Stimulated activated CD4-positive, alpha-beta T cell treated with anti-CD3 and anti-CD28 coated beads, Interleukin-12 subunit alpha, Interleukin-12 subunit beta, amount 100 ng/mL, for 4 hours (primary cell): Measurements from ENCODE around the gene TMEM190.

Experiments
- DNase-seq: peaks from one replicate; pipeline ENCODE4 v3.0.0-alpha.2; 2020

TMEM190 gene

DNA sequence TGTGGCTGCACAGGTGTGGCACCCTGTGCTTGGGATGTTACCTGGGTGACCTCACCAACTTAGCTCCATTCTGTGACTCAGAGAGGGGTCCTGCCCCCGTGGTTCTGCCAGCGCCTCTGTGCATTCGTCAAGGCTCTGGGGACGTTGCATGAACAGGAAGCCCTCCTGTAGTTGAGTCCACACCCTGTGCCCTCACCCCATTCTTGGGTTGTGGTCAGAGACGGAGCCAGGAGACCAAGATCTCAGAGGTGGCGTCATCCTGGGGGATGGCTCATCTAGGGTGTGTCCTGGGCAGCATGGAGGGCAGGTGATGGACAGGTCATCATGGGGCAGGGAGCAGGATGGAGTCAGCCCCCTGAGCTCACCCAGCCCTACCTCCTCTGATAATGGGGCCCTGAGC, 24.6 kb upstream of the TMEM190 start:
- no peak for DNase-seq

DNA sequence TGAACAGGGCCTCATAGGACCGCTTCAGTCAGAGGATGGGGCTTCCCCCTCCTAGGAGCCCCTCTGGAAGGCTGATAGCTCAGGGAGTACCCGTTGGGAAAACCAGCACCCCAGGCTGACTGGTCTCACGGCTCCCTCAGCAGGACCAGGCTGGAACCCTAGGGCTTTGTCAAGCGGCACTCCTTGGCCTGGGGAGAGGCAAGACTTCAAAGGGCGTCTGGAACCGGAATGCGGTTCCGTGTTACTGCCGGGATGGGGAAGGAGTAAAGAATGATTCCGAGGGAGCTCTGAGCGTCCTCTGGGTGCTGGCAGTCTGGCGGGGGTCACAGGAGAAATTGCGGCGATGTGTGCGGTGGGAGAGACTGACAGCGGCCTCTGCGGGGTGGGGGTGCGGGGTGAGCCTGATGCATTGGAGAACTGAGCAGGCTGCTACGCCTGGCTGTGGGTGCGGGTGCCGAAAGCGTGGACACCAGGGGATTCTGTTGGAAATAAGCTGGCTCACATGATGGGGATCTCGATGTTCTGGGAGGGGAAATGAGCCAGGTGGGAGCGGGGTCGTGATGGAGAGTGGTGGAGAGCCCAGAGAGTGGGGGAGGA, 24.0 kb upstream of the TMEM190 start:
- no peak for DNase-seq

DNA sequence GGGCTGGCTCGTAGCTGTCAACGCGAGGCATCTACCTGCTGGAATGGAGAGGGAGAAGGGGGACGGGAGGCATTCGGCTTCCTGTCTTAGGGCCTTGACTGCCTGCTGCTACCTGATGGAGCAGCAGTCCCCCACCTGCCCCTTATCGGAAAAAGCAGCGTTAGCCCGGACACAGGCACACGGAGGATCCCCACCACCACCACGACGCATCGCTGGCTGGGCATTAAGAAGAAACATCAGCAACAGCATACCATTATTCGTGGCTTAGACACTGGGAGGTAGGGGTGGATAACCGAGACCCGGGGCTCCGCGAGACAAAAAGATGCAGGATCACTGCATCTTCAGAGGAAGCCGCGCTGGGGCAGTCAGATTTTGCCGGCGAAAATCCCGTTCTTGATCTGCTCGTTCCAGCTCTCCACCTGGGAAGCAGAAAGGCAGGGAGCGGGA, 23.2 kb upstream of the TMEM190 start:
- DNase-seq: no peak

DNA sequence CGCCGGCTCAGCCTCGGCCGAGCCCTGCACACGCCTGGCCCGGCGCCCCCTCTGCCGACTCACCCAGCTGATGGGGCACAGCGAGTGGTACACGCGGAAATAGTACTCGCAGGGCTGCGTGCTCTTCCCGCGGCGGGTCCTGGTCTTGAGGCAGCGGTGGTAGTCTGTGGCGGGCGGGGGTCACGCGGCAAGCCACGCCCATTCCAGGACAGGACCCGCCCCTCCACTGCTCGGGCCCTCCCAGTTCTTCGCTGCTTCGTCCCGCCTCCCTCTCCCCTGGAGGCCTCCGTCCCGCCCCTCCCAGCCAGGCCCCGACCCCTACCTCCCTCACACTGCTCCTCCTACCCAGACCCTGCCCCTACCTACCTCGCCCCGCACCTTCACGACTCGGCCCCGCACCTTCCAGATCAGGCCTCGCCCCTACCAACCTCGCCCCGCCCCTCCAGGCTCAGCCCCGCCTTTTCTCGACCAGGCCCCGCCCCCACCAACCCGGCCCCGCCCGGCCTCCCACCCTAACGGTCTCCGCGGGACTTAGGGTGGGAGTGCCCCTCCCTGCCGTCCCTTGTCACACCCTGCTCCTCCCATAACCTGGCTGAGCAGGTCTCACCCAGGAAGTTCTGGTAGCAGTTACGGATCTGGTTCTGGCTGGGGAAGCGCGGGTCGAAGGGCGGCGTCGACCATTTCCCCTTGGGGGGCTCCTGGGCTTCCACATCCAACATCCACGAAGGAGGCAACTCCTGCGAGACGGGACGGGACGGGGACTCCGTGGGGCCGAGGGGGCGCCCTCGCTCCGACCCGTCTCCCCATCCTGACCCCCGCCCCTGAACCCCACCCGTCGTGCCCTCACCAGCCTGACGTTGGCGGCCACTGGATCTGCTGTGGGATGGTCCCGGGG, 22.6 kb upstream of the TMEM190 start:
- peak; percentile 59 for DNase-seq

DNA sequence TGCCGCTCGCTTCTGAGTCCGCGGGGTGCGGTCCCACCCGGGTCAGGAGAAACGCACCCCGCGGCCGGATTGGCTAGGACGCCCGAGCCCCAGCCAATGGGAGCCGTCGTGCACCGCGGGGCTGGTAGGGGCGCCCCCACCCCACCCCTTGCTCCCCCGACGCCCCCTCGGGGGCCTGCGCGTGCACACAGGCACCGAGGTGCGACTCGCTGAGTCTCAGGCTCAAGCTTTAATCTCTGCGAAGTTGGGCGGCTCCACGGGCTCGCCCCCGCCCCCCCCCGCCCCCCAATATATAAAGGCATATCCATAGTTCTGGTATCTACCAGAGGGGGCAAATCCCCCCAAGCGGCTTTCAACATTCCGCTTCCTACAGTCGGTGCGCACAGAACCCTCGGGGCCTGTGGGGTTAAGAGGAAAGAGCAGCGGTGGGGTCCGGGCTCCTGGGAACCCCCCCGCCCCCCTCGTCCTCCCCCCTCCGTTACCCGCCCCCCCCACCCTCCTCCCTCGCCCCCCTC, 21.9 kb upstream of the TMEM190 start, which contains the start of gene COX6B2:
Gene COX6B2, minus strand, starts transcription at position 22 of the 515 bp plus-strand sequence. CDS start 198 bp downstream, outside the sequence.
- DNase-seq: no peak

DNA sequence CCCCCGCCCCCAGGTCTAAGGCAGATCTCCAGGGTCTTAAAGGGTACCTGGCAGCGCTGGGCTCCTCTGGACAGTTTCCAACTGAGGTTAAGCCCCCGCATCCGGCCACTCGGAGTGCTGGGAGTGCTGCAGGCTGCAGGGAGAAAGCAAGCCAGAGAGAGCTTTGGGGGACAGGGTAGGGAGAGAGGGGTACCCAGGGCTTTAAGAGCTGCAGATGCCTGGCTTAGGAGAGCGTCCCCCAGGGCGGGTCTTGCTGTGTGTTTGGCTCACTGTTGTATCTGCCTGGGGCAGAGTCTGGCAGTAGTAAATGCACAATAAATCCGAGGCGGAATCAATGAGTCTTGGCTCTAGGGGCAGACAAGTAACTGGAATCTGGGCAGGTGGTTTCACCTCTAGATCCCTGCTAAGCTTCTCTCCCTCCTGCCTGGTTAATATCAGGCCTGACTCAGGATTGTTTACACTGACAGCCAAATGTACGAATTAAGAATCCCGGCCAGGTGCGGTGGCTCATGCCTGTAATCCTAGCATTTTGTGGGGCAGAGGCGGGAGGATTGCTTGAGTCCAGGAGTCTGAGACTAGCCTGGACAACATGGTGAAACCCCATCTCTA, 21.3 kb upstream of the TMEM190 start:
- no peak for DNase-seq

DNA sequence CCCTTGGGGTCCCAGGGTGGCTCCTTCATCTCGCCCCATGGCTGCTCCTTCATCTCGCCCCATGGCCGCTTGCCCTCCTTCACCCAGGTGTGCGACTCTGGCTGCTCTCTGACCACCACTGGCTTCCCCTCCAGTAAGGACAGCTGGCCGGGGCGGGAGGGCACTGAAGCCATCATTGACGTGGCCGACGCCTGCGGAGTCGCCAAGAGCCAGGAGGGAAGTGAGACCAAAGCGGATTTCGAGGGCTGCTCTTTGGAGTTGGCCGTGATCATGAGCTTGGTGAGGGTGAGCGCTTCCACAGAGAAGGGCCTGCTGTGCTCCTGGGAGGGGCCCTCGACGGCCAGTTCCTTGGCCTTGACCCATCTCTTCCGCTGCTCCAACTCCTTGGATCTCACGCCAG, 18.1 kb upstream of the TMEM190 start:
- no peak for DNase-seq

DNA sequence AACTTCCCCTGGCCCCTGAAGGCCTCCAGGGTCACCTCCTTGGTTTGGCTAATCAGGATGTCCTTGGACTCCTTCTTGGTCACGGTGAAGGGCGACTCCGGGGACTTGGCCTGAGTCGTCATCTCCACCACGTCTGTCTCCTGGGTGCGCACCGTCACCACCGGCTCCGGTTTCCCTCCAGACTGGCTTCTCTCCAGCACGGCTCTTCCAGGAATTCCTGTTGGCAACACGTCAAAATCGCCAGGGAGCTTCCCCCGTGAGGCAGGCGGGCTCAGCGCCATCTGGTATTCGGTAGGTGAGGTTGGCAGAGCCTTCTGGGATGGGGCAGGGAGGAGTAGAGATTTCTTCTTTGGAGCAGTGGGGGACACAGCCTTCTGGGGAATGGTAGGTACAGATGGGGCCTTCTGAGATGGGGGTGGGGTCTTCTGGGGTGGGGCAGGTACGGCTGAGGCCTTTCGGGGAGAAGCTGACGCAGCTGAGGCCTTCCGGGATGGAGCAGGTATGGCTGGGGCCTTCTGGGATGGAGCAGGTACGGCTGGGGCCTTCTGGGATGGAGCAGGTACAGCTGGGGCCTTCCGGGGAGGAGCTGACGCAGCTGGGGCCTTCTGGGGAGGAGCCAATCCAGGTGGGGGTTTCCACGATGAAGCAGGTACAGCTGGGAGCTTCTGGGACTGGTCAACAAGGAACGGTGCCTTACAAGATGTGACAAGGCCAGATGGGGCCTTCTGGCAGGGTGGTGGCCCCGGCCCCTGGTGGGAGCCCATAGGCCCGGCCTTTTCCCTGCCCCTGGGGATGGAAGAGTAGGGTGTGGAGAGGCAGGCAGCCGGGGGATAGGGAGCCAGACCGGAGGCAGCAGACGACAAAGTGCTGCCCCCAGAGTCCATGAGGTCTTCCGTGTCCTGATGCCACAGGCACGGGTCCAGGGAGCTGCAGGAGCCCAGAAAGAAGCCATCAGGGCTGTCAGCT, 17.4 kb upstream of the TMEM190 start:
- no peak for DNase-seq

DNA sequence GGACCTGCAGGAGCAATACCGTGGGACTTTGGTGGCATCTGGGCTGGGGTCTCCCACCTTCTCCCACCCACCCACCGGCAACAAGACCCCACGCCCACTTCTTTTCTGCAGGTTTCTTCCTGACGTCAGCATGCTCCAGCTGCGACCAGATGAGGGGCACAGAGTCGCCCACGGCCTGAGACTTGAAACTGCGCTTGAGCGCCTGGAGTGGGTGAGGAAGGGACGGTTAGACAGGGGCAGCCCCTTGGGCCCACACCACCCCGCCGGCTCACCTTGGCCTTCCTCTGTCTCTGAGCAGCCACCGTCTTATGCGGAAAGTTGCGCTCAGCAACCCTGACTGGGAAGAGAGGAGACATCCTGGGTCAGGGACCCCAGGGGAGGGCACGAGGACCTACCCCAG, 15.7 kb upstream of the TMEM190 start:
- no peak for DNase-seq

DNA sequence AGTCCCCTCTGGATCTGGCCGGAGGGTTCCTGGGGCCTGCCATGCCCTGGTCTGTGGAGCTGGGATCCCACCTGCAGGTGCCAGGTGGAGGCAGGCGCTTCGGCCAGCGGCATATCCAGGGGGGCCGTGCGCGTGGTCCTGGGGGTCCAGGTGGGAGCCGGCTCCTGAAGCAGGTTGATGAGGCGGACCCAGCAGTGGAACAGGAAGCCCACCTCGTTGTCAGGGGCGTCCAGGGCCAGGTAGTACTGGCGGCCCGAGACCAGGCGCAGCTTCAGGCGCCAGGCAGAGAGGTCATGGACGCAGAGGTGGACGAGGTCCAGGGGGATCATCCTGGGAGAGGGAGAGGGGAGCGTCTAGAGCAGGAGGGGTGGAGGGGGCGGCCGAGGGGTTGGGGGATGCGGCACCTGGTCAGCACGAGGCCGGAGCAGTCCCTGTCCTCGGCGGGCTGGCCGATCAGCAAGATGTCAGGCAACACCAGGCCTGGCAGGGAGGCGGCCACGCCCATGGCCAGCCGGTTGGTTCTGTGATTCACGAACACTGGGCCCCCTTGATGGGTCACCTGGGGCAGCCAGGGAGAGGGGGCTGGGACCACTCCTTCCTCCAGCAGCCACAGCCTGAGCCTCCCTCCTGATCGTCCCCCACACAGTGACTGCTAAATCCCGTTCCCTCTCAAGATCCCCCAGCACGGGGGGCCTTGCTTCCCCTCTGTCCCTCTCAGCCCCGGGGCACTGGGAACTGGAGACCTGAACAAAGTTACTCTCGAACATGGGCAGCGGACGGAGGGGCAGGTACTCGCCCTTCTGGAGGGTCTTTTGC, 14.2 kb upstream of the TMEM190 start:
- no peak for DNase-seq

DNA sequence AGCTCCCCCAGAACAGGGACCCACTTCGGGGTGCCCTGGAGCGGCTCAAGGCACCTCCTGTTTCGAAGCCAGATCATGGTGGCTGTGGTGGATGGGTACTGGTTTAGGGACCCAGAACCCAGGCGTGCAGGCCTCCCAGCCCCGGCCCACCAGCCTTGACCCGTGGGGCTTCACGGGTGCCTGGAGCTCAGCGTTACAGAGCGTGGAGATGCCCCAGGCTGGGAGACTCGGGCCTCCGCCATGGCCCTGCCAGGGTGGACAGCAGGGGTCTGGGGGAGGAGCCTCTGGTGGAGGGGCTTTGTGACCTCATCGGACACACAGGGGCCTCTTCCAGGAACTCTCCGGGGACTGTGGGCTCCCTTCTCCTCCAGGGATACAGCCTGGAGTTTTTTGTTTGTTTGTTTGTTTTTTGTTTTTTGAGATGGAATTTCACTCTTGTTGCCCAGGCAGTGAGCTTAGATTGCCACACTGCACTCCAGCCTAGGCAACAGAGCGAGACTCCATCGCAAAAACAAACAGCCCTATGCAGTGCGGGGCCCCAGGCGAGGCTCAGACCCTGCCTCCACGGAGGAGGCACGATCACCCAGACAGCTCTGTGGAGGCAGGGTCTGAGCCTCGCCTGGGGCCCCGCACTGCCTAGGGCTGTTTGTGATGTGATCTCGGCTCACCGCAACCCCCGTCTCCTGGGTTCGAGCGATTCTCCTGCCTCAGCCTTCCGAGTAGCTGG, 13.5 kb upstream of the TMEM190 start, which contains the start of gene GARIN5B:
Gene GARIN5B, minus strand, starts transcription at position 271 of the 727 bp plus-strand sequence. Its CDS starts 194 bp downstream, at position 77.
- no peak for DNase-seq

DNA sequence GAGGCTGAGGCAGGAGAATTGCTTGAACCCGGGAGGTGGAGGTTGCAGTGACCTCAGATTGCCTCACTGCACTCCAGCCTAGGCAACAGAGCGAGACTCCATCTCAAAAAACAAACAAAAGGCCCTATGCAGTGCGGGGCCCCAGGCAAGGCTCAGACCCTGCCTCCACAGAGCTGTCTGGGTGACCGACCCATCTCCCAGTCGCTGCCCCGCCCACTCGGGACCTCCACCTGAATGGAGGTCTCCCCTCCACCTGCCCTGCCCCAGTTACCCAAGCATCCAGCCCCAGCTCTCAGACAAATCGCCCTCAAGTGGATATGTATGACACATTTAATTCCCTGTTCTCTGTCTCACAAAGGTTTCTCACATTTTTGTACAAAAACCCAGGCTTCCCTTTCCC, 11.4 kb upstream of the TMEM190 start:
- no peak for DNase-seq

DNA sequence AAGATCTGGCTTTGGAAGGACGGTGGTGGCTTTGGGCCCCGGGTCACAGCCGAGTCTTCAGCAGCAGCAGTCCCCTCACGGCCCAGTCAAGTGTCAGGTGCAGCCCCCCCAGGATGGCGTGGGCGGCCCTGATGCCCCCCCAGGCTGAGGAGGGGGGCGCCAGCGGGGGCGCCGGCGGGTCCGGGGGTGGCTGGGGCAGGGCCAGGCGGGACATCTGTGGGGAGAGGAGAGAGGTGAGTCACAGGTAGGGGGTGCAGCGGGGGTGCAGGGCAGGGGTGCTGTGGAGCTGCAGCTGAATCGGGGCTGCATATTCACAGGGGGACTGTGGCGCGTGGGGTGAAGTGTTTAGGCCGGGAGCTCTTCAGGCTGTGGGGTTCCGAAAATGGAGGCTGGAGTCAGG, 10.7 kb upstream of the TMEM190 start:
- DNase-seq: no peak

DNA sequence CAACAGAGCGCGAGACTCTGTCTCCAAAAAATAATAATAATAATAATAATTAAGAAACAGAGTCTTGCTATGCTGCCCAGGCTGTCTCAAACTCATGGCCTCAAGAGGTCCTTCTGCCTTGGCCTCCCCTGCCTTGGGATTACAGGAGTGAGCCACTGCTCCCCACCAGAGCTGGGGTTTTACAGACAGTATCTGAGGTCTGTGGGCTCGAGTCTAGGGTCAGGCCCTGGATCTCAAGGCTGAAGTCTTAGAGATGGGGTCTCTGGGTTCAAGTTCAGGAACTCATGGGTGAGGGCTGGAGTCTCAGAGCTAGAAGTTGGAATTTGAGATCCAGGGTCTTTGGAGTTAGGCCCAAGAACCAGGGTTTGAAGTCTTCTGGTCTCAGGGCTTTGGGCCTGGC, 9.8 kb upstream of the TMEM190 start:
- DNase-seq: no peak

DNA sequence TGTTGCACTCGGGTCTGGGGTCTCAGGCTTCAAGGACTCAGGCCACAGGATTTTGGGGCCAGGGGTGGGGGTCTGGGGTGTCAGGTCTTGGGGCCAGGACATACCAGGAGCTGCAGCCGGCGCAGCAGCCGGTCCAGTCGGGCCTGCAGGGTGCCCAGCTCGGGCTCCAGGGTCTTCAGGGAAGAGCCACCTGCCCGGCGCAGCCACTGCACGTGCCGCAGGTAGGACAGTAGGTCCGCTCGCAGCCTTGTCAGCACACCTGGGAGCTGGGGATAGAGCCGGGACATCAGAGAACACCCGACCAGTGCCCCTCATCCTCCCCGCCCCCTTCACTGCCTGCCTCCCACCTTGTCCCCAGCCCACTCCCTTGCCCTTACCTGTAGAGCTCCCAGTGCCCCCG, 8.5 kb upstream of the TMEM190 start:
- no peak for DNase-seq

DNA sequence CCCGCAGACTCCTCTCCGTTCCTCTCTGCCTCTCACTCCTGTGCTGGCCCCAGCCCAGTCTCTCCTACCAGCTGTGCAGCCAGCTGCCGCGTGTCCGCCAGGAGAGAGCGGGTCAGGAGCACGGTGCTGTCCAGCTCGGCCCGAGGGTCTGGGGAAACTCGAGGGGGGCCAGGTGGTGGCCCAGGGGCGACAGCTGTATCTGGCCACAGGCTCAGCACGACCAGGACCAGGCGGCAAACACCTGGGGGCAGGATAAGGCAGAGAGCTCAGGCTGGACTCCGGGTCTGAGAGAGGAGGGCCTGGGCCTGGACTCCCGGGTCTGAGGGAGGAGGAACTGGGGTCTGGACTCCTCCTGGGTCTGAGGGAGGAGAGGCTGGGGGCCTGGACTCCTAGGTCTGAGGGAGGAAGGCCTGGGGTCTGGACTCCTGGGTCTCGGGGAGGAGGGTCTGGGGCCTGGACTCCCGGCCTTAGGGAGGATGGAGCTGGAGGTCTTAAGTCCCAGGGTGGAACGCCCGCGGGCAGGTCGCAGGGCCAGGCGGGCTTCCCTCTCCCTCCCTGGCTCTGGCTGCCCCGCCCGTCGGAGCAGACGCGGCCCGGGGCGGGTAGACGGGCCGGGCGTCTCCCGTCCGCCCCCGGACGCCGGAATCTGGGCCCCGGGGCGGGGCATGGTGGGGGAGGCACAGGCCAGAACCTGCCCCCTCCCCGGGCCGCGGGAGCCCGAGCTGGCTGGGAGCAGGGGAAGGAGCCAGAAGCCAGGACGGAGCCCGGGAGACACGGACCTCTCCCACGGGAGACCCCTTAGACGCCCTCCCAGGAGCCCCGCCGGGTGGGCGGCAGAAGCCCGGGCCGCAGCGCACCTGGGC, 7.7 kb upstream of the TMEM190 start:
- DNase-seq: no peak

DNA sequence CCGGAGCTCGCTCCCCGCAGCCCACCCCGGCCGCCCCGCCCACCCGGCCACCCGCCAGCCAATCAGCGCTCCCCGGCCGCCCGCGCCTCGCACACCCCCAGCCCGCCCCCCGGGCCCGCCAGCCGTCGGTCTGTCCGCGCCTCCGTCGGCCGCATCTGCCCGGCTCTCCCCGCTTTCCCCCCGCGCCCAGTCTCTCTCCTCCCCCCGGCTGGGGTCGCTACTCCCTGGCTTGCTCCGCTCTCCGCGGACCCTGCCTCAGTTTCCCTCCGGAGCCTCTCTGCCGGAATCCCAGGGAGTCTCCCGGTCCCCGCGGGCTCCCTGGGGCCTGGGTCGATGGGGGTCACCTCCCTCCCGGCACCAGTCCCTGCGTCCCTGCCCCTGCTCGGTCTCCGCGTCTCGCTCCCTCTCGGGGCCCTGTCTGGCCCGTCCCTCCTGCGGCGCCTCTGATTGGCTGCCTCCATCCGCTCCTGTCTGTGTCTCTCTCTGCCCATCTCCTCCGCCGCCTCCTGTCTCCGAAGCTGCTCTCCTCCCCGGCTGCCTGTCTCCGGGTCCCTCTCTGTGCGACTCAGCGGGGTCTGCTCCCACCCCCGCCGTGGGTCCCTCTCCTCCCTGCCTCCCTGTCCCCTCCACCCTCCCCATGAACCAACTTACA, 6.8 kb upstream of the TMEM190 start:
- DNase-seq: no peak

DNA sequence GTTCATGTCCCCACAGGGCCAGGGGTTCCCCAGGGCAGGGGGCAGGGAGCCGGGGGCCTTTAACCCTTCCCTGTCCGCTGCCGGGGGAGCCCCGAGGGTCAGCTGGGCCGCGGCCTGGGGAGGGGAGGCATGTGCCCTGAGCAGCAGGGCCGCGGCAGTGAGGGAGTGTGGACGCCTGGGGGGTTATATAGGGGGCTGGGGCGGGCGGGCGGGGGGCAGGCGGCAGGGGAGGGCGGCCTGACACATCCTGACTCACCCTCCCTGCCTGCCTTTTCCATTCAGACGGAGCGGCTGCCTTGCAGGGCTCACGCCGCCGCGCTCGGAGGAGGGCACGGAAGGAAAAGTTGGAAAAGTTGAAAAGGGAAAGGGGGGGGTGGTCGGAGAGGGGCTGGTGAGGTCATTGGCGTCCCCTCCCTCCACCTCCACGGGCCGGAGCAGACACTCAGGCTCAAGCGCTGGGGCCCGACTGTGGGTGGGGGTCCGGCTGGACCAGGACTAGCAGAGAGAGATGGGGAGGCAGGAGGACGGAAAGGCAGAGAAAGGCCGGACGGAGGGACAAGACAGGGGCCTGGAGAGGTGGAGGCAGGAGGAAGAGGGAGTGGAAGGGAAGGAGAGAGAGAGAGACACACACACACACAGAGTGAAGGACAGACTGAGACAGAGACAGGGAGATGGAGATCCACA, 6.2 kb upstream of the TMEM190 start, which contains the start of gene IL11:
Gene IL11, minus strand, starts transcription at position 159 of the 684 bp plus-strand sequence. Its CDS starts 153 bp downstream, at position 6.
- no peak for DNase-seq
